H1 (cell line): ENCODE data around the gene RNF182. TPM values are rescaled to one million over a fixed set of nuclear protein-coding genes. Genes with fewer than 3 reads are reported as not detected.

Experiments
- CTCF ChIA-PET: fragments of 300-600 bp; sonication (Branson Sonifier 250); formaldehyde crosslinking; loops from one replicate; lab custom pipeline; 2021; ENCODE audit not compliant: partially characterized antibody; lab: Charles Lee
- POLR2A ChIA-PET: fragments of 300-600 bp; sonication (Branson Sonifier 250); formaldehyde crosslinking; loops from one replicate; lab custom pipeline; 2021; ENCODE audit warnings: inconsistent platforms; ENCODE audit not compliant: partially characterized antibody; lab: Charles Lee
- DNase-seq, 2 experiments: peaks; one replicate each; pipeline versions ENCODE4 v3.0.0 to v3.0.0-alpha.2; 2010 to 2022; ENCODE audit warnings: low spot score in 2 of 2, low read depth in 1 of 2, mixed read lengths in 1 of 2
- FAIRE-seq: peaks from 2 replicates; lab custom pipeline; 2011; peaks lifted over from hg19 to GRCh38; lab: Jason Lieb, UNC
- H2AFZ ChIP-seq: 2 replicates; pipeline ENCODE4 v1.8.1; 2012; ENCODE audit warnings: low read length, inconsistent platforms
- H2AK5ac ChIP-seq: 2 replicates; pipeline ENCODE4 v1.6.1; 2013; ENCODE audit warnings: low read depth, low read length
- H2BK120ac ChIP-seq: replicated peaks from 2 replicates; pipeline ENCODE3; 2013; ENCODE audit warnings: low read depth, low read length, inconsistent platforms
- H2BK12ac ChIP-seq: 2 replicates; pipeline ENCODE4 v1.6.1; 2013; ENCODE audit warnings: low read depth, low read length
- H2BK15ac ChIP-seq: 2 replicates; pipeline ENCODE4 v1.6.1; 2013; ENCODE audit warnings: low read length
- H2BK20ac ChIP-seq: 2 replicates; pipeline ENCODE4 v1.6.1; 2013; ENCODE audit warnings: low read length
- H2BK5ac ChIP-seq: 2 replicates; pipeline ENCODE4 v1.6.1; 2013; ENCODE audit warnings: low read depth, low read length
- H3K14ac ChIP-seq: 2 replicates; pipeline ENCODE4 v1.6.1; 2013; ENCODE audit warnings: inconsistent platforms; ENCODE audit not compliant: insufficient read length
- H3K18ac ChIP-seq: 2 replicates; pipeline ENCODE4 v1.6.1; 2013; ENCODE audit warnings: low read length; ENCODE audit errors: extremely low read depth
- H3K23ac ChIP-seq: 2 replicates; pipeline ENCODE4 v1.6.1; 2013; ENCODE audit warnings: inconsistent platforms; ENCODE audit not compliant: insufficient read length
- H3K23me2 ChIP-seq: 2 replicates; pipeline ENCODE4 v1.6.1; 2013; ENCODE audit warnings: low read depth, low read length
- H3K27ac ChIP-seq: 2 replicates; pipeline ENCODE4 v1.6.1; 2011; ENCODE audit warnings: low read depth, low read length, inconsistent platforms
- H3K27me3 ChIP-seq, 4 experiments: replicated peaks in 1 of 4; 1 replicate in 1 of 4; 2 replicates in 3 of 4; pipeline versions ENCODE4 v1.6.1 to v1.8.1; 2011 to 2013; ENCODE audit warnings: low read length in 3 of 4, mild to moderate bottlenecking in 3 of 4, inconsistent platforms in 2 of 4, mixed read lengths in 2 of 4, moderate library complexity in 1 of 4; ENCODE audit not compliant: control insufficient read depth in 3 of 4, insufficient read depth in 3 of 4; ENCODE audit errors: extremely low read depth in 1 of 4
- H3K36me3 ChIP-seq, 4 experiments: 2 replicates each; pipeline versions ENCODE4 v1.6.1 to v1.8.1; 2011 to 2013; ENCODE audit warnings: mild to moderate bottlenecking in 4 of 4, low read length in 3 of 4, moderate library complexity in 2 of 4, control low read depth in 1 of 4, inconsistent platforms in 1 of 4; ENCODE audit not compliant: insufficient read depth in 4 of 4, control insufficient read depth in 2 of 4
- H3K4ac ChIP-seq: replicated peaks from 2 replicates; pipeline ENCODE3; 2013; ENCODE audit warnings: low read length, low read depth, mixed read lengths, inconsistent platforms; ENCODE audit not compliant: insufficient read length
- H3K4me1 ChIP-seq, 4 experiments: replicated peaks in 1 of 4; 1 replicate in 1 of 4; 2 replicates in 3 of 4; pipeline versions ENCODE4 v1.6.1 to v1.8.1; 2011 to 2013; ENCODE audit warnings: low read length in 3 of 4, inconsistent platforms in 2 of 4, mixed read lengths in 1 of 4; ENCODE audit not compliant: insufficient read depth in 4 of 4, control insufficient read depth in 3 of 4
- H3K4me2 ChIP-seq, 2 experiments: 2 replicates each; pipeline versions ENCODE4 v1.6.1 to v1.8.1; 2011 to 2013; ENCODE audit warnings: low read depth in 2 of 2, low read length in 2 of 2, control low read depth in 1 of 2, inconsistent platforms in 1 of 2, mild to moderate bottlenecking in 1 of 2; ENCODE audit not compliant: insufficient read depth in 1 of 2
- H3K4me3 ChIP-seq, 4 experiments: fragments of 200-600, 300-600 bp in 1 of 4; sonication (generic), shearing (Covaris generic), sonication (Bioruptor Twin) in 1 of 4; 2 replicates each; pipeline versions ENCODE4 v1.5.1 to v1.8.1; 2011 to 2016; ENCODE audit warnings: low read length in 4 of 4, low read depth in 3 of 4, control low read depth in 2 of 4, inconsistent platforms in 2 of 4, mild to moderate bottlenecking in 2 of 4, mixed read lengths in 1 of 4, moderate library complexity in 1 of 4; ENCODE audit not compliant: insufficient read depth in 2 of 4; ENCODE audit errors: extremely low read depth in 1 of 4
- H3K56ac ChIP-seq: replicated peaks from 2 replicates; pipeline ENCODE3; 2013; ENCODE audit warnings: low read depth, mild to moderate bottlenecking, mixed read lengths, low read length, inconsistent platforms; ENCODE audit not compliant: insufficient read length
- H3K79me1 ChIP-seq: 2 replicates; pipeline ENCODE4 v1.6.1; 2013; ENCODE audit warnings: low read depth, low read length, control low read depth
- H3K79me2 ChIP-seq, 2 experiments: 2 replicates each; pipeline versions ENCODE4 v1.6.1 to v1.8.1; 2012 to 2013; ENCODE audit warnings: low read length in 2 of 2, mild to moderate bottlenecking in 2 of 2, inconsistent platforms in 1 of 2; ENCODE audit not compliant: insufficient read depth in 2 of 2, control insufficient read depth in 1 of 2
- H3K9ac ChIP-seq, 4 experiments: replicated peaks in 1 of 4; 1 replicate in 1 of 4; 2 replicates in 3 of 4; pipeline versions ENCODE4 v1.6.1 to v1.8.1; 2011 to 2013; ENCODE audit warnings: low read depth in 3 of 4, low read length in 3 of 4, control low read depth in 2 of 4, mild to moderate bottlenecking in 2 of 4, moderate library complexity in 2 of 4, inconsistent platforms in 1 of 4; ENCODE audit errors: extremely low read depth in 1 of 4
- H3K9me3 ChIP-seq, 2 experiments: 2 replicates each; pipeline versions ENCODE4 v1.6.1 to v1.8.1; 2012 to 2013; ENCODE audit warnings: mild to moderate bottlenecking in 2 of 2, moderate library complexity in 2 of 2, control low read depth in 1 of 2, inconsistent platforms in 1 of 2, low read depth in 1 of 2, low read length in 1 of 2, mixed read lengths in 1 of 2; ENCODE audit not compliant: insufficient read depth in 2 of 2
- H4K20me1 ChIP-seq, 2 experiments: replicated peaks in 1 of 2; 2 replicates each; pipeline versions ENCODE3 to v1.8.1; 2011 to 2013; ENCODE audit warnings: inconsistent platforms in 2 of 2, low read length in 2 of 2, mild to moderate bottlenecking in 1 of 2; ENCODE audit not compliant: insufficient read depth in 2 of 2, control insufficient read depth in 1 of 2
- H4K5ac ChIP-seq: 2 replicates; pipeline ENCODE4 v1.6.1; 2013; ENCODE audit warnings: low read length, low read depth, mixed read lengths, inconsistent platforms; ENCODE audit not compliant: insufficient read length
- H4K8ac ChIP-seq: 2 replicates; pipeline ENCODE4 v1.8.0; 2013; ENCODE audit warnings: mild to moderate bottlenecking, moderate library complexity, low read length, inconsistent platforms; ENCODE audit not compliant: insufficient read depth; ENCODE audit errors: extremely low read depth
- H4K91ac ChIP-seq: replicated peaks from 2 replicates; pipeline ENCODE3; 2013; ENCODE audit warnings: low read length, mixed read lengths, inconsistent platforms; ENCODE audit not compliant: insufficient read length
- BCL11A ChIP-seq, 2 experiments: IDR thresholded peaks; one replicate each; pipeline ENCODE4 v1.6.1; 2011; ENCODE audit warnings: low read depth in 2 of 2, low read length in 2 of 2, mild to moderate bottlenecking in 2 of 2
- CBX8 ChIP-seq: fragments of 300-800, 300-1000 bp; sonication (generic); IDR thresholded peaks from 2 replicates; pipeline ENCODE4 v1.7.1; 2016; ENCODE audit warnings: low read depth, low read length, borderline replicate concordance
- CHD1 ChIP-seq: IDR thresholded peaks from 2 replicates; pipeline ENCODE4 v1.6.1; 2012; ENCODE audit warnings: low read depth, low read length, improper control_type of control experiment
- HDAC2 ChIP-seq, 2 experiments: fragments of 300-600 bp in 1 of 2; sonication (generic) in 1 of 2; IDR thresholded peaks; 2 replicates each; pipeline ENCODE4 v1.6.1; 2011 to 2012; ENCODE audit warnings: low read depth in 2 of 2, low read length in 2 of 2, mild to moderate bottlenecking in 2 of 2, moderate library complexity in 2 of 2, borderline replicate concordance in 1 of 2, inconsistent platforms in 1 of 2
- JUN ChIP-seq: IDR thresholded peaks from 2 replicates; pipeline ENCODE4 v1.6.1; 2011; ENCODE audit warnings: low read depth, mild to moderate bottlenecking, improper control_type of control experiment, low read length
- JUND ChIP-seq: IDR thresholded peaks from 2 replicates; pipeline ENCODE4 v1.6.1; 2011; ENCODE audit warnings: mild to moderate bottlenecking, improper control_type of control experiment, low read length
- MAX ChIP-seq: IDR thresholded peaks from 2 replicates; pipeline ENCODE4 v1.6.1; 2012; ENCODE audit warnings: inconsistent platforms
- POLR2AphosphoS5 ChIP-seq: IDR thresholded peaks from 2 replicates; pipeline ENCODE4 v1.6.1; 2011; ENCODE audit warnings: low read depth, low read length
- RAD21 ChIP-seq, 2 experiments: IDR thresholded peaks in 1 of 2; conservative IDR thresholded peaks in 1 of 2; 2 replicates each; pipeline ENCODE4 v1.6.1; 2011; ENCODE audit warnings: low read depth in 2 of 2, low read length in 2 of 2, improper control_type of control experiment in 1 of 2, inconsistent platforms in 1 of 2, mild to moderate bottlenecking in 1 of 2, moderate library complexity in 1 of 2
- RXRA ChIP-seq: IDR thresholded peaks from 2 replicates; pipeline ENCODE4 v1.6.1; 2011; ENCODE audit warnings: low read depth, mild to moderate bottlenecking, low read length, moderate library complexity; ENCODE audit not compliant: insufficient read depth
- SAP30 ChIP-seq: fragments of 300-600 bp; sonication (generic); IDR thresholded peaks from 2 replicates; pipeline ENCODE4 v1.7.1; 2012; ENCODE audit warnings: low read length, moderate library complexity, mild to moderate bottlenecking, inconsistent platforms; ENCODE audit not compliant: insufficient read depth, insufficient replicate concordance
- SP4 ChIP-seq: IDR thresholded peaks from 2 replicates; pipeline ENCODE4 v1.6.1; 2012; ENCODE audit warnings: low read length, inconsistent platforms
- SRF ChIP-seq: IDR thresholded peaks from 2 replicates; pipeline ENCODE4 v1.6.1; 2011; ENCODE audit warnings: mild to moderate bottlenecking, low read depth, low read length, moderate library complexity
- ZNF274 ChIP-seq: IDR thresholded peaks from 2 replicates; pipeline ENCODE4 v1.7.0; 2012; ENCODE audit warnings: low read length, borderline replicate concordance; ENCODE audit errors: extremely low read depth
- WGBS, 2 experiments: shearing (Covaris generic) in 1 of 2; methylation state at CpG; one replicate each; pipeline versions ENCODE4 v1.1.6 to v1.1.7; 2013 to 2015; ENCODE audit warnings: low lambda C conversion rate in 2 of 2, mixed read lengths in 2 of 2, inconsistent platforms in 1 of 2, low coverage in 1 of 2, missing lambda C conversion rate in 1 of 2; ENCODE audit not compliant: insufficient replicate concordance in 2 of 2, insufficient coverage in 1 of 2, insufficient read length in 1 of 2; ENCODE audit errors: extremely low coverage in 1 of 2, missing lambda C conversion rate in 1 of 2; 5-methylcytosine and 5-hydroxymethylcytosine counted together
- polyA plus RNA-seq, 7 experiments: library from polyadenylated mRNA; depleted of rRNA in 3 of 7; stranded (reverse) in 5 of 7; unstranded in 2 of 7; fragments of >200 nt in 5 of 7; fragments of 200-250 nt in 2 of 7; gene quantifications; 1 replicate in 5 of 7; 2 replicates in 1 of 7; 4 replicates in 1 of 7; pipeline versions ENCODE4 v1.2.1 to v1.2.3, GENCODE V29; 2011 to 2013; ENCODE audit warnings: missing spikeins in 2 of 7, mixed read lengths in 2 of 7
- total RNA-seq: library from RNA; stranded (reverse); fragmentation: NEBNext Ultra II Directional; extraction: Animal tissue kit (Norgen Biotek cat#: 25700); gene quantifications from 2 replicates; pipeline ENCODE4 v1.2.1, GENCODE V29; 2021

Gene RNF182
- total and polyA plus RNA-seq, 2 of the 8 experiments (the other 6 are each of a cell fraction or from before 2014, with no cell fraction given), result 6.2 to 10.7 TPM

- H3K4ac ChIP-seq, result no peak overlapping the region
- H3K27me3 ChIP-seq, result no peaks in the 10 kb centered on the region
- no peaks in the 10 kb centered on the region for H3K79me1 ChIP-seq
- no peak overlapping the region for H2BK20ac ChIP-seq
- no peaks in the 10 kb centered on the region for H3K23me2 ChIP-seq
- DNase-seq, result no peak
- no peak overlapping the region for H3K18ac ChIP-seq
- no peak overlapping the region for H4K91ac ChIP-seq
- no peaks in the 10 kb centered on the region for H4K20me1 ChIP-seq
- no peak overlapping the region; a peak in 1 of 7 replicates for H3K9ac ChIP-seq
- no peak overlapping the region for H2BK120ac ChIP-seq
- peaks cover 0 to 4% (median 0%) of the 10 kb centered on the region in 4 experiments; a peak in 1 of 7 replicates for H3K4me1 ChIP-seq
- H4K8ac ChIP-seq, result no peak overlapping the region
- CTCF ChIA-PET, result interaction anchor here (1.4 to 10.2 kb wide), 6 partner anchors 22 to 159 kb away, joined by 3 to 193 read pairs (median 49); no protein-coding TSS in a partner anchor
- H3K27ac ChIP-seq, result no peak overlapping the region
- H2BK5ac ChIP-seq, result no peak overlapping the region
- 80% methylated on average over 2 of the region's 2 CpGs; no CpG with 5 or more reads in 1 of the 2 experiments for WGBS, 2 experiments
- no peak overlapping the region for H2BK15ac ChIP-seq
- no peak overlapping the region for H4K5ac ChIP-seq
- FAIRE-seq, result no peak
- no peaks in the 10 kb centered on the region for H3K9me3 ChIP-seq
- no peak overlapping the region for H3K14ac ChIP-seq
- H3K36me3 ChIP-seq, result no peaks in the 10 kb centered on the region
- H2AFZ ChIP-seq, result no peak overlapping the region
- H3K23ac ChIP-seq, result no peak overlapping the region
- H2AK5ac ChIP-seq, result no peak overlapping the region
- H3K79me2 ChIP-seq, result no peaks in the 10 kb centered on the region
- POLR2A ChIA-PET, result no interaction called here
- no peak overlapping the region for H3K56ac ChIP-seq
- no peak overlapping the region for H2BK12ac ChIP-seq
- no peak overlapping the region for H3K4me3 ChIP-seq
- H3K4me2 ChIP-seq, result no peak overlapping the region
- no peak for TF ChIP-seq HDAC2 (IDR thresholded peaks at IDR 0.05; ENCODE audit: borderline replicate concordance in 1 of 2, low read depth in 2 of 2, low read length in 2 of 2)
- TF ChIP-seq SP4, result no peak
- TF ChIP-seq SAP30, result no peak
- no peak for TF ChIP-seq ZNF274
- no peak for TF ChIP-seq SRF
- TF ChIP-seq RAD21 (IDR thresholded peaks at IDR 0.05 in 1 of 2, conservative IDR thresholded peaks at IDR 0.05 in 1 of 2; ENCODE audit: low read depth in 2 of 2, low read length in 2 of 2), result no peak
- TF ChIP-seq JUN, result no peak
- no peak for TF ChIP-seq MAX
- TF ChIP-seq POLR2AphosphoS5, result no peak
- TF ChIP-seq RXRA, result no peak
- TF ChIP-seq CBX8, result no peak
- no peak for TF ChIP-seq BCL11A (IDR thresholded peaks at IDR 0.05; ENCODE audit: low read depth in 2 of 2, low read length in 2 of 2)
- no peak for TF ChIP-seq CHD1
- no peak for TF ChIP-seq JUND
Observed at GRCh38 chr6:13907001-13907350, 17.8 kb upstream of the RNF182 start.
